Endothelial cell (in vitro differentiated cells): ENCODE data around the gene MYO1D. TPM values are rescaled to one million over a fixed set of nuclear protein-coding genes. Genes with fewer than 3 reads are reported as not detected.
"Not testable (repeated sequence)": the region's sequence is repeated elsewhere in the genome, so short reads cannot be mapped to it uniquely, and the experiment has no call there.

Experiments used
- DNase-seq: peaks from one replicate; pipeline ENCODE4 v3.0.0; 2021; ENCODE audit warnings: low spot score
- H3K27ac Mint-ChIP-seq: one replicate; pipeline ENCODE4 v1.8.0; 2021; ENCODE audit warnings: mixed read lengths, inconsistent platforms; ENCODE audit not compliant: unreplicated experiment
- H3K27me3 Mint-ChIP-seq: one replicate; pipeline ENCODE4 v1.8.0; 2021; ENCODE audit warnings: mild to moderate bottlenecking, moderate library complexity, mixed read lengths, inconsistent platforms; ENCODE audit not compliant: unreplicated experiment
- H3K36me3 Mint-ChIP-seq: one replicate; pipeline ENCODE4 v1.8.0; 2021; ENCODE audit warnings: mild to moderate bottlenecking, low read depth, mixed read lengths, inconsistent platforms; ENCODE audit not compliant: unreplicated experiment
- H3K4me1 Mint-ChIP-seq: one replicate; pipeline ENCODE4 v1.8.0; 2021; ENCODE audit warnings: mild to moderate bottlenecking, mixed read lengths, inconsistent platforms; ENCODE audit not compliant: unreplicated experiment
- H3K4me3 Mint-ChIP-seq: one replicate; pipeline ENCODE4 v1.8.0; 2021; ENCODE audit warnings: mild to moderate bottlenecking, mixed read lengths, inconsistent platforms; ENCODE audit not compliant: unreplicated experiment
- H3K9me3 Mint-ChIP-seq: one replicate; pipeline ENCODE4 v1.8.0; 2021; ENCODE audit warnings: mixed read lengths, inconsistent platforms; ENCODE audit not compliant: unreplicated experiment
- CTCF ChIP-seq: fragments of 200-600 bp; sonication (generic); IDR thresholded peaks from one replicate; pipeline ENCODE4 v1.5.0; 2021; ENCODE audit warnings: antibody characterized with exemption; ENCODE audit not compliant: unreplicated experiment
- total RNA-seq: library from RNA; stranded (reverse); fragmentation: NEBNext Ultra II Directional; extraction: Animal tissue kit (Norgen Biotek cat#: 25700); gene quantifications from one replicate; pipeline ENCODE4 v1.2.1, GENCODE V29; 2021; ENCODE audit not compliant: unreplicated experiment

MYO1D gene
- total RNA-seq, 1 donor from 2014 or later, result 26.4 TPM

DNA sequence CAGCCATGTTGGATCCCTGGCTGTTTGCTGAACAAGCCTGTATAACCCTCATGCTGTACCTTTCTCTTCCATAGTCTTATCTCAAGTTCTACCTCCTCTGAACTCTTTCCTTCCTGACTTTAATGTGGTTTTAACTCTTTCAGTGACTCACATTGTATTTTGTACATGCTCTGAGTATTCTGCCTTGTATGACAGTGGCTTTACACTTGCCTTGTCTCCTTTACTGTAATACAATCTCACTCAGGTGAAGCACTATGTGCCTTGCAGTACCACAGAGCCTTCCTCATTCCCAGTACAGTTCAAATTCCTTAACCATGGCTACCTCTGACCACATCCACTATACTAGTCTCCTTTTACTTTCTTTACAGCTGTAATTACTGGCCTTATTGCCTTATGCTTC is 418.6 kb downstream of the MYO1D start:
- H3K4me3 Mint-ChIP-seq, result no peak overlapping the region
- H3K27me3 Mint-ChIP-seq, result no peaks in the 10 kb centered on the region
- DNase-seq, result no peak
- TF ChIP-seq CTCF, result no peak
- H3K9me3 Mint-ChIP-seq, result no peaks in the 10 kb centered on the region
- H3K27ac Mint-ChIP-seq, result no peak overlapping the region
- peaks cover 30% of the 10 kb centered on the region for H3K36me3 Mint-ChIP-seq
- no peaks in the 10 kb centered on the region for H3K4me1 Mint-ChIP-seq

- H3K27me3 Mint-ChIP-seq, result no peaks in the 10 kb centered on the region
- H3K27ac Mint-ChIP-seq, result no peak overlapping the region
- DNase-seq, result no peak
- peaks cover 21% of the 10 kb centered on the region for H3K36me3 Mint-ChIP-seq
- no peak for TF ChIP-seq CTCF
- no peaks in the 10 kb centered on the region for H3K9me3 Mint-ChIP-seq
- H3K4me3 Mint-ChIP-seq, result no peak overlapping the region
- H3K4me1 Mint-ChIP-seq, result no peaks in the 10 kb centered on the region
Observed at GRCh38 chr17:32453370-32453769, 423.6 kb downstream of the MYO1D start.

DNA sequence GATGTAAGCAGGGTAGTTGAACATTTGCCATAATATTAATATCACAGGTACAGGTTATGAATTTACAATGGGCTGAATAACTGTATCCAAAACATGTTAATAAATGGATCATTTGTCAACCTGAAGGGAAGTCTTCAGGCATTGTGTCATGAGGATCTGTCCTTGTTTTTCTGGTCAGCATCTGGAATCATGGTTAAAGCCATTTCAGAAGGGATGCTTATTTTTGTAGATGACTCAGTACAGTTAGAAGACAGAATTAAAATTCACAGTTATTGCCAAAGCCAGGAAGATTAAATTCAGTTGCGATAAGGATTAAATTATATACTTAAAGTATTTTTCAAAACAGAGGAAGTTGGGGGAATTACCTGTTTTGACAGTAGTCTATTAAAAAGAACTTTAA is 424.6 kb downstream of the MYO1D start:
- Mint-ChIP-seq H3K4me1 (no peaks in the 10 kb centered on the region), H3K4me3 (no peak overlapping the region), H3K27ac (no peak overlapping the region), H3K27me3 (no peaks in the 10 kb centered on the region), H3K9me3 (no peaks in the 10 kb centered on the region), H3K36me3 (peaks cover 16% of the 10 kb centered on the region)
- no peak for DNase-seq
- no peak for TF ChIP-seq CTCF

DNA sequence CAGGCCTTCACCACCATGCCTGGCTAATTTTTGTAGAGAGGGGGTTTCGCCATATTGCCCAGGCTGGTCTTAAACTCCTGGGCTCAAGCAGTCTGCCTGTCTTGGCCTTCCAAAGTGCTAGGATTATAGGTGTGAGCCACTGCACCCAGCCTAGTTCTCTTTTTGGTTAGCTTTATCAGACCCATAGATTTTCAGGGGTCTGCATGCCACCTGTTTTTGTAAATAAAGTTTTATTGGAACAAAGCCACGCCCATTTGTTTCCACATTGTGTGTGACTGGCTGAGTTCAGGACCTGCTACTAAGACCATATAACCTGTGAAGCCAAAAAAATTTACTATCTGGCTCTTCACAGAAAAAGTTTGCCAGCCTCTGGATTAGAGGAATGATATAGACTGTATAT is 425.0 kb downstream of the MYO1D start:
- peaks cover 16% of the 10 kb centered on the region for H3K36me3 Mint-ChIP-seq
- no peaks in the 10 kb centered on the region for H3K4me1 Mint-ChIP-seq
- TF ChIP-seq CTCF, result no peak
- no peaks in the 10 kb centered on the region for H3K27me3 Mint-ChIP-seq
- H3K4me3 Mint-ChIP-seq, result no peak overlapping the region
- H3K9me3 Mint-ChIP-seq, result no peaks in the 10 kb centered on the region
- DNase-seq, result no peak
- no peak overlapping the region for H3K27ac Mint-ChIP-seq

DNA sequence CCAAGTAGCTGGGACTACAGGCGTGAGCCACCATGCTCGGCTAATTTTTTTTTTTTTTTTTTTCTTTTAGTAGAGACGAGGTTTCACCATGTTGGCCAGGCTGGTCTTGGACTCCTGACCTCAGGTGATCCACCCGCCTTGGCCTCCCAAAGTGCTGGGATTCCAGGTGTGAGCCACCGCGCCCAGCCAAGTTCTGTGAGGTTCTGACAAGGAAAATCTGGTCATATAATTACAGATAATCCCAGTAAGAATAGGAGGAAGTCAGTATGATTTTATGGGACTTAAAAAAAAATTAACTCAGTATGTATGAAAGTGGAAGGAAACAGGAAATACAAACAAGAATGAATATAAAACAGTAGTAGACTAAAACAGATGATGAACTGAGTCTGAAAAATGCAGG is 426.5 kb downstream of the MYO1D start:
- H3K36me3 Mint-ChIP-seq, result peaks cover 13% of the 10 kb centered on the region
- H3K27ac Mint-ChIP-seq, H3K9me3 Mint-ChIP-seq, H3K4me3 Mint-ChIP-seq, H3K27me3 Mint-ChIP-seq, H3K4me1 Mint-ChIP-seq, DNase-seq: not testable (repeated sequence)

DNA sequence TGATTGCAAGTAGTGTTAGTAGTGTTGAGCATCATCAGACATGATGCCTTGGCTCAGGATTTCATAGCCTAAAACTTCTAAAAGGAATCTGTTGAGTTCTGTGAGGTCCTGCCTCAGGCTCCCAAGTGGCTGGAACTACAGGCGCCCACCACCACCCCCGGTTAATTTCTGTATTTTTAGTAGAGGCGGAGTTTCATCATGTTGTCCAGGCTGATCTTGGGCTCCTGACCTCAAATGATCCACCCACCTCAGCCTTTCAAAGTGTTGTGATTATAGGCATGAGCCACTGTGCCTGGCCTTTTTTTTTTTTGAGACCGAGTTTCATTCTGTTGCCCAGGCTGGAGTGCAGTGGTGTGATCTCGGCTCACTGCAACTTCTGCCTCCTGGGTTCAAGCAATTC is 427.0 kb downstream of the MYO1D start:
- Mint-ChIP-seq H3K36me3 (peaks cover 10% of the 10 kb centered on the region), H3K4me3 (no peak overlapping the region), H3K27me3 (peaks cover 1% of the 10 kb centered on the region), H3K4me1 (peaks cover 11% of the 10 kb centered on the region), H3K27ac (no peak overlapping the region), H3K9me3 (no peaks in the 10 kb centered on the region)
- DNase-seq, result no peak
- TF ChIP-seq CTCF, result no peak
